Effector memory CD8-positive, alpha-beta T cell (primary cell): ENCODE measurements around the gene MEPCE.
"Not testable (repeated sequence)": the region's sequence is repeated elsewhere in the genome, so short reads cannot be mapped to it uniquely, and the experiment has no call there.

Experiments used
- ATAC-seq: fragments of 150-1000 bp; cut with Tn5 transposase; replicated peaks from 2 replicates; pipeline ENCODE4 v1.10.0; 2021; ENCODE audit warnings: mild to moderate bottlenecking, moderate library complexity
- DNase-seq, 3 experiments: peaks; one replicate each; pipeline ENCODE4 v3.0.0; 2021
- H3K27ac Mint-ChIP-seq, 2 donors: one replicate each; pipeline ENCODE4 v1.8.0; 2022; ENCODE audit warnings: mild to moderate bottlenecking in 2 of 2, mixed read lengths in 2 of 2, moderate library complexity in 2 of 2
- H3K27me3 Mint-ChIP-seq, 2 donors: one replicate each; pipeline ENCODE4 v1.8.0; 2022; ENCODE audit warnings: mixed read lengths in 2 of 2
- H3K36me3 Mint-ChIP-seq: one replicate; pipeline ENCODE4 v1.8.0; 2022; ENCODE audit warnings: mild to moderate bottlenecking, moderate library complexity, mixed read lengths; ENCODE audit not compliant: insufficient read depth
- H3K4me1 Mint-ChIP-seq, 2 donors: one replicate each; pipeline ENCODE4 v1.8.0; 2022; ENCODE audit warnings: low read depth in 2 of 2, mixed read lengths in 2 of 2
- H3K4me3 Mint-ChIP-seq, 2 donors: one replicate each; pipeline ENCODE4 v1.8.0; 2022; ENCODE audit warnings: mild to moderate bottlenecking in 2 of 2, mixed read lengths in 2 of 2, moderate library complexity in 2 of 2
- H3K9me3 Mint-ChIP-seq, 2 donors: one replicate each; pipeline ENCODE4 v1.8.0; 2022; ENCODE audit warnings: mixed read lengths in 2 of 2

Gene MEPCE

GRCh38 chr7:100433276-100433591 lies 3.6 kb downstream of the MEPCE start:
- peak overlapping the region in 1 of 2 donors; percentile 99 for H3K4me3 Mint-ChIP-seq
- no peak for DNase-seq
- H3K27me3 Mint-ChIP-seq: peaks cover 0 to 8% of the 10 kb centered on the region in 2 donors
- peaks cover 55% of the 10 kb centered on the region in 2 donors for H3K4me1 Mint-ChIP-seq
- peak overlapping the region; percentile 49 to 99 for H3K27ac Mint-ChIP-seq
- no peaks in the 10 kb centered on the region for H3K9me3 Mint-ChIP-seq
- ATAC-seq: no peak
- H3K36me3 Mint-ChIP-seq: peaks cover 87% of the 10 kb centered on the region

GRCh38 chr7:100433592-100434296 lies 4.1 kb downstream of the MEPCE start:
- peaks cover 82% of the 10 kb centered on the region for H3K36me3 Mint-ChIP-seq
- H3K4me3 Mint-ChIP-seq: peak overlapping the region; percentile 29 to 99

GRCh38 chr7:100434297-100435144 lies 4.9 kb downstream of the MEPCE start:
- peaks cover 0 to 4% of the 10 kb centered on the region in 2 donors for H3K27me3 Mint-ChIP-seq
- H3K4me1 Mint-ChIP-seq: peaks cover 42 to 46% of the 10 kb centered on the region in 2 donors
- no peaks in the 10 kb centered on the region for H3K9me3 Mint-ChIP-seq
- peak overlapping the region; percentile 96 to 99 for H3K4me3 Mint-ChIP-seq
- DNase-seq (no peak), ATAC-seq (no peak)
- H3K36me3 Mint-ChIP-seq: peaks cover 74% of the 10 kb centered on the region
- H3K27ac Mint-ChIP-seq: peak overlapping the region; percentile 88 to 99

More at GRCh38 chr7:100433592-100434296, 4.1 kb downstream of the MEPCE start:
- DNase-seq (no peak), ATAC-seq (no peak)
- H3K27ac Mint-ChIP-seq: peak overlapping the region; percentile 49 to 99
- peaks cover 50 to 51% of the 10 kb centered on the region in 2 donors for H3K4me1 Mint-ChIP-seq
- peaks cover 0 to 8% of the 10 kb centered on the region in 2 donors for H3K27me3 Mint-ChIP-seq
- no peaks in the 10 kb centered on the region for H3K9me3 Mint-ChIP-seq

- Mint-ChIP-seq H3K4me3 (peak overlapping the region; percentile 96 to 99), H3K9me3 (no peaks in the 10 kb centered on the region), H3K27me3 (no peaks in the 10 kb centered on the region), H3K27ac (peak overlapping the region; percentile 94 to 99), H3K36me3 (peaks cover 63% of the 10 kb centered on the region), H3K4me1 (peaks cover 35 to 40% of the 10 kb centered on the region in 2 donors)
- DNase-seq (peak; percentile 31 to 36 (median 35)), ATAC-seq (peak; percentile 38)
These were observed 6.0 kb downstream of the MEPCE start for GRCh38 chr7:100435401-100436304.

- Mint-ChIP-seq H3K9me3 (no peaks in the 10 kb centered on the region), H3K4me3 (peak overlapping the region; percentile 96 to 99), H3K27me3 (no peaks in the 10 kb centered on the region), H3K4me1 (peaks cover 24 to 29% of the 10 kb centered on the region in 2 donors), H3K27ac (peak overlapping the region in 1 of 2 donors; percentile 99), H3K36me3 (peaks cover 46% of the 10 kb centered on the region)
- no peak for ATAC-seq
- no peak for DNase-seq
These were observed 7.8 kb downstream of the MEPCE start for GRCh38 chr7:100437150-100438100.

GRCh38 chr7:100438172-100438571 lies 8.5 kb downstream of the MEPCE start:
- no peak for DNase-seq
- Mint-ChIP-seq H3K9me3 (no peaks in the 10 kb centered on the region), H3K27ac (no peak overlapping the region), H3K4me1 (peaks cover 21 to 23% of the 10 kb centered on the region in 2 donors), H3K4me3 (peak overlapping the region in 1 of 2 donors; percentile 5), H3K36me3 (peaks cover 40% of the 10 kb centered on the region), H3K27me3 (no peaks in the 10 kb centered on the region)
- no peak for ATAC-seq

GRCh38 chr7:100438731-100439130 lies 9.1 kb downstream of the MEPCE start:
- not testable (repeated sequence) for H3K4me3 Mint-ChIP-seq, ATAC-seq, H3K27me3 Mint-ChIP-seq

DNA sequence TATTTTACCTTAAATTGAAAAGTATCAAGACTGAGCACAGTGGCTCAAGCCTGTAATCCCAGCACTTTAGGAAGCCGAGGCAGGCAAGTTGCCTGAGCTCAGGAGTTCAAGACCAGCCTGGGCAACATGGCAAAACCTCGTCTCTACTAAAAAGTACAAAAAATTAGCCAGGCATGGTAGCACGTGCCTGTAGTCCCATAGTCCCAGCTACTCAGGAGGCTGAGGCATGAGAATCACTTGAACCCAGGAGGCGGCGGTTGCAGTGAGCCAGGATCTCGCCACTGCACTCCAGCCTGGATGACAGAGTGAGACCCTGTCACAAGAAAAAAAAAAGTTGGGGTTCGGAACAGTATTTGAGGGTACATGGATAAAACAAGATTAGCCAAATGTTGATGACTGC lies 9.6 kb downstream of the MEPCE start:
- not testable (repeated sequence) for H3K27me3 Mint-ChIP-seq

More at GRCh38 chr7:100438731-100439130, 9.1 kb downstream of the MEPCE start:
- H3K4me1 Mint-ChIP-seq: peaks cover 18 to 20% of the 10 kb centered on the region in 2 donors
- H3K27ac Mint-ChIP-seq, DNase-seq, H3K9me3 Mint-ChIP-seq: not testable (repeated sequence)
- peaks cover 39% of the 10 kb centered on the region for H3K36me3 Mint-ChIP-seq

GRCh38 chr7:100441641-100442535 lies 12.3 kb downstream of the MEPCE start:
- Mint-ChIP-seq H3K27ac (no peak overlapping the region), H3K4me3 (no peak overlapping the region), H3K27me3 (no peaks in the 10 kb centered on the region), H3K36me3 (peaks cover 10% of the 10 kb centered on the region), H3K4me1 (peaks cover 0 to 2% of the 10 kb centered on the region in 2 donors), H3K9me3 (no peaks in the 10 kb centered on the region)
- no peak for ATAC-seq
- no peak for DNase-seq

More for the DNA sequence above, 9.6 kb downstream of the MEPCE start:
- H3K4me3 Mint-ChIP-seq, H3K27ac Mint-ChIP-seq, DNase-seq, H3K9me3 Mint-ChIP-seq, ATAC-seq: not testable (repeated sequence)
- H3K36me3 Mint-ChIP-seq: peaks cover 34% of the 10 kb centered on the region
- peaks cover 14 to 16% of the 10 kb centered on the region in 2 donors for H3K4me1 Mint-ChIP-seq

DNA sequence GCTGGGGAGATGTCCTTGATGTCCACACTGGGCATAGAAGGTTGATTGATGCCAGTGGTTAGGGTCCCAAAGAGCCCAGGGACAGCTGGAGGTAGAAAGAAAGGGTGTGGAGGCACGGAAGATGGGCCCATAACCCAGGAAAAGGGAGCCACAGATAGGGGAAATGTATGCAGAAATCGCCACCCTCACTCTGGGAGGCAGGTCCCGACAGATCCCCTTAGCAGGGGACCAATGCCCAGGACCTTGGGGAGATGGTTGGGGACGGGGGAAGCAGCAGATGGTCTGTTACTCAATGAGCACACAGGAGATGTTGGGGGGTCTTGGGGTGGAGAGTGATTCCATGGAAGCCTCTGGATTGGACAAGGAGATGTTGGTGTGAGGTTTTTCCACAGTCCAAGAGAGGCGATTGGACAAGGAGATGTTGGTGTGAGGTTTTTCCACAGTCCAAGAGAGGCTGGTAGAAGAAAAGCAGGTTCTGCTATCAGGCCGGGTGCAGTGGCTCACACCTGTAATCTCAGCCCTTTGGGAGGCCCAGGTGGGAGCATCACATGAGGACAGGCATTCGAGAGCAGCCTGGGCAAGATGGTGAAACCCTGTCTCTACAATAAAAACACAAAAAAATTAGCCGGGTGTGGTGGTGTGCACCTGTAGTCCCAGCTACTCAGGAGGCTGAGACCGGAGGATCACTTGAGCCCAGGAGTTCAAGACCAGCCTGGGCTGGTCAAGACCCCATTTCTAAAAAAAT lies 13.6 kb downstream of the MEPCE start:
- Mint-ChIP-seq H3K36me3 (peaks cover 6% of the 10 kb centered on the region), H3K4me1 (peaks cover 0 to 2% of the 10 kb centered on the region in 2 donors), H3K27me3 (no peaks in the 10 kb centered on the region), H3K9me3 (no peaks in the 10 kb centered on the region), H3K27ac (no peak overlapping the region), H3K4me3 (no peak overlapping the region)
- ATAC-seq (no peak), DNase-seq (no peak)
